Measurements from ENCODE around the gene LOXL3. TPM values are rescaled to one million over a fixed set of nuclear protein-coding genes. Genes with fewer than 3 reads are reported as not detected.
A peak's percentile ranks its signal among the peaks of the same experiment; 100 is the strongest.

Gene LOXL3
- total and polyA plus RNA-seq, 8 donors = 0.35 to 7.5 (median 1.6) TPM

DNA sequence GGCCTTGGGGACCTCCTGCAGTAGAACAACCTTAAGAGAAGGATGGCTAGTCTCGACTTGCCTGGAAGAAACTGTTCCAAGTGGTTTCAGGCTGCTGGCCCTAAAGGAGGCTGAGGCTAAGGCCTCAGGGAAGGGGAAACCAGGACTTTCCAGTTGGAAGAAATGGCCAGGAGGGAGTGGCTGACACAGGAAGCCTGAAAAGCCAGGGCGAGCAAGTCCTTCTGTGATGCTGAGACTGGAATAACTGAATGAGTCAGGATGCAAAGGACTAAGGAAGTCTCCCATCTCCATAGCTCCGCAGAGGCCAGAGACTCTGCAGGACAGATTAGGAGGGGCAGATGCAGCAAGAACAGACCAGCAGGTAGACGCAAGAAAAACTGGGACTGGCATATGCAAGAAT lies 16.6 kb downstream of the LOXL3 start:
- DNase-seq = no peak
- H3K36me3 ChIP-seq = no peaks in the 10 kb centered on the region
- FAIRE-seq = no peak
- H3K9me3 ChIP-seq = no peaks in the 10 kb centered on the region
- H3K4me3 ChIP-seq = no peak overlapping the region
- TF ChIP-seq, protein P1, sequence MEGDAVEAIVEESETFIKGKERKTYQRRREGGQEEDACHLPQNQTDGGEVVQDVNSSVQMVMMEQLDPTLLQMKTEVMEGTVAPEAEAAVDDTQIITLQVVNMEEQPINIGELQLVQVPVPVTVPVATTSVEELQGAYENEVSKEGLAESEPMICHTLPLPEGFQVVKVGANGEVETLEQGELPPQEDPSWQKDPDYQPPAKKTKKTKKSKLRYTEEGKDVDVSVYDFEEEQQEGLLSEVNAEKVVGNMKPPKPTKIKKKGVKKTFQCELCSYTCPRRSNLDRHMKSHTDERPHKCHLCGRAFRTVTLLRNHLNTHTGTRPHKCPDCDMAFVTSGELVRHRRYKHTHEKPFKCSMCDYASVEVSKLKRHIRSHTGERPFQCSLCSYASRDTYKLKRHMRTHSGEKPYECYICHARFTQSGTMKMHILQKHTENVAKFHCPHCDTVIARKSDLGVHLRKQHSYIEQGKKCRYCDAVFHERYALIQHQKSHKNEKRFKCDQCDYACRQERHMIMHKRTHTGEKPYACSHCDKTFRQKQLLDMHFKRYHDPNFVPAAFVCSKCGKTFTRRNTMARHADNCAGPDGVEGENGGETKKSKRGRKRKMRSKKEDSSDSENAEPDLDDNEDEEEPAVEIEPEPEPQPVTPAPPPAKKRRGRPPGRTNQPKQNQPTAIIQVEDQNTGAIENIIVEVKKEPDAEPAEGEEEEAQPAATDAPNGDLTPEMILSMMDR (IDR thresholded peaks at IDR 0.05) = no peak
- ATAC-seq = no peak
- H3K27me3 ChIP-seq = no peaks in the 10 kb centered on the region
- H3K27ac ChIP-seq = no peak overlapping the region
- no peaks in the 10 kb centered on the region for H3K4me1 ChIP-seq
- 45 to 55% methylated on average over 4 of the region's 4 CpGs for WGBS, 2 donors
- intact Hi-C loops (cut with DNase I) = no loop called here

DNA sequence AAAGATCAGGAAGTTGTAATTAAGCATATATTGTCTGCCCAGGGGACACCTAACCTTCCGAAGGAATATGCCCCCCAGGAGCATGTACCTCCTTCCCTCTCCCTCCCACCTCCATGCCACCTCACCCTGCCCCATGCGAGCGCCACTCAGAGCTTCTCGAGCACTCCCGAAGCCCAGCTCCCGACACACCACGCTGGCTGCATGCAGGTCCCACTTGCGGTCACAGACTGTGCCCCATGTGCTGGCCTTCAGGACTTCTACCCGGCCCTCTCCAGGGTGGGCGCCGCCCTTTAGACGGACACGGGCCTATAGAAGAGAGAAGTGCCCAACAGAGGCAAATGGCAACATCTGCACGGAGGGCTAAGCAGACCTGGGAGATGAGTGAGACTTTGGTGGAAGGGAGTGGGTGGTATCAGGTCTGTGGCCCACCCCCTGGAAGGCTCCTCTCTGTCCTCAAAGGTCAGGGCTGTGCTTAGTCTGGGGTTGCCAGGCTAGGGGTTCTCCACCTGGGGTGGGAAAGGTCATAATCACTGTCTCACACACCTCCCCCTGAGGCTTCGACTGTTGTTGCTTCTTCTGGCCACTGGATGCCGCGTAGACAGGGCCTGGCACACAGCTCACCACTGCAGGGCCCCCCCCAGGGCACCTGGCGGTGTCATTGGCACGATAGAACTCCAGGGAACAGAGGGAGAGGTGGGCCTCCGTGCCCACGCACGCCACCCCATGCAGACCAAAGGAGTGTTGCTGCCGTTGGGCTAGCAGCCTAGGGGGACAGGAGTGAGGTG lies 17.4 kb downstream of the LOXL3 start:
- Histone ChIP-seq H3K9me3 (no peaks in the 10 kb centered on the region), H3K27ac (no peak overlapping the region), H3K36me3 (no peaks in the 10 kb centered on the region), H3K4me1 (peaks cover 0 to under 1% (median 0%) of the 10 kb centered on the region in 3 donors), H3K27me3 (no peaks in the 10 kb centered on the region), H3K4me3 (no peak overlapping the region)
- intact Hi-C loops (cut with DNase I) = no loop called here
- no peak for FAIRE-seq
- no peak for ATAC-seq
- DNase-seq = peak in 2 of 6 donors; percentile 23 to 43
- 60 to 78% methylated on average over 23 of the region's 23 CpGs for WGBS, 2 donors
- TF ChIP-seq, protein P1 (IDR thresholded peaks at IDR 0.05) = no peak

DNA sequence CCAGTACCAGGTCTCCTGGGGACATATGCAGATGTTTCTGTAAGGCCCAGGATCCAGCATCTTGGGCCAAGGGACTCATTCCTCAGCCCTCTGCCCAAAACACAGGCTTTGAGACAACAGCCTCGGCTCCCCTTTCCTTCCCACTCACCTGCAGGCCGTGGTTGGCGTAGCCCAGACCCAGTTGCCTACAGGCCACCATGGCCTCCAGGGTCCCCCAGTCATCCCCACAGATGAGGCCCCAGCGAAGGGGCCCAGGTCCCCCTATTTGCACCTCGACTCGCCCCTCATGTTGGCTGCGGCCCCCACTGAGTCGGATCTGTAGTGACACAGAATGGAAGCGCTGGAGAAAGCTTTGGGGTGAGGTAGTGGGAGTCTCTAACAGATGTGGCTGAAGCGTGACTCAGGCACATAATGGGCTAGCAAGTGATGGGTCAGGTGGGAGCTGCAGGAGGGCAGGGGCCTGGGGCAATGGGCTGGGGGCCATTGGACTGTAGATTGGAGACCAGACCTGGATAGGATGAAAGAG lies 18.2 kb downstream of the LOXL3 start:
- FAIRE-seq (no peak), DNase-seq (peak in 2 of 6 donors; percentile 10 to 46), ATAC-seq (no peak)
- no peak overlapping the region for H3K4me3 ChIP-seq
- TF ChIP-seq, protein P1 (IDR thresholded peaks at IDR 0.05) = no peak
- no peak overlapping the region for H3K27ac ChIP-seq
- WGBS, 2 donors = 77 to 82% methylated on average over 10 of the region's 10 CpGs
- no peaks in the 10 kb centered on the region for H3K9me3 ChIP-seq
- peaks cover 0 to 8% (median 7%) of the 10 kb centered on the region in 3 donors for H3K4me1 ChIP-seq
- intact Hi-C loops (cut with DNase I) = no loop called here
- H3K36me3 ChIP-seq = no peaks in the 10 kb centered on the region
- H3K27me3 ChIP-seq = no peaks in the 10 kb centered on the region

DNA sequence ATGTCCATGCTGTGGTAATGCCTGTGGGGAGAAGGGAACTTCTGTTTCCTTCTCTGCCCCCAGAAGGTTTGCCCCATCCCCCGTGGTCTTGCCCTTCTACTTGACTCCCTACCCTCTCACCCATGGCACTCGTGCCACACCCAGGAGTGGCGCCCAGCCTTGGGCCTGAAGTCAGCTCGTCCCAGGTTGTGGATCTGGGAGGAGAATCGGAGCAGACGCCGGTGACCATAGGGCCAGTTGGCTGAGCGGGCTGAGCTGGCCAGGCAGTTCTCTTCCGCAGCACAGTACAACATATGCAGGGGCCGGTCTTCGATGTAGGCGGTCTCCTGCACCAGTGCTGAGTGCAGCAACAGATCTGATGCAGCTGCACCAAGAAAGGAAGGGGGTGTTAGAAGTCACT lies 19.3 kb downstream of the LOXL3 start:
- WGBS, 2 donors = 70 to 86% methylated on average over 12 of the region's 12 CpGs
- H3K36me3 ChIP-seq = no peaks in the 10 kb centered on the region
- FAIRE-seq (no peak), DNase-seq (peak in 2 of 6 donors; percentile 11 to 39), ATAC-seq (no peak)
- H3K4me3 ChIP-seq = no peak overlapping the region
- no peaks in the 10 kb centered on the region for H3K27me3 ChIP-seq
- H3K9me3 ChIP-seq = no peaks in the 10 kb centered on the region
- TF ChIP-seq, protein P1 (IDR thresholded peaks at IDR 0.05) = no peak
- H3K4me1 ChIP-seq = peaks cover 0 to 8% (median 7%) of the 10 kb centered on the region in 3 donors
- no peak overlapping the region for H3K27ac ChIP-seq
- intact Hi-C loops (cut with DNase I) = no loop called here

DNA sequence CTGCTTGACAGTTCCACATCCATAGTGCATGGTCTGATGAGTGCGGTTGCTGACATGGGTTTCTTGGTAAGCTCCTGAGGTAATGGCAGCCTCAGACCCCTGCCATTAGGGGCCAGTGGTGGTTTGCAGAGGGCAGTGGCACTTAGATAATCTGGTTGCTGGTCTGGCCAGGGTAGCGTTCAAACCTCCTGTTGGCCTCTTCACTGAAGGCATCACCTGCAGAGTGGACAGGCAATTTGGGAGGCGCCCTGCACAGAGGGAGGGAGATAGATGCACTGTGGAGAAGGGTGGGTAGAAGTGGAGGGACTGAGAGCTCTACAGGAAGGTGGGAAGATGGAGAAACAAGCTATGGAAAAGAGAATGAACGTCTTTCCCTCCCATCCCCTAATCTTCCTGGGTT lies 20.3 kb downstream of the LOXL3 start:
- H3K4me1 ChIP-seq = peaks cover 3 to 12% (median 11%) of the 10 kb centered on the region in 3 donors
- DNase-seq (peak in 1 of 6 donors; percentile 1), FAIRE-seq (no peak), ATAC-seq (no peak)
- WGBS, 2 donors = 75 to 77% methylated on average over 4 of the region's 4 CpGs
- TF ChIP-seq, protein P1 (IDR thresholded peaks at IDR 0.05) = no peak
- intact Hi-C loops (cut with DNase I) = no loop called here
- H3K27ac ChIP-seq = no peak overlapping the region
- no peaks in the 10 kb centered on the region for H3K9me3 ChIP-seq
- H3K4me3 ChIP-seq = no peak overlapping the region
- no peaks in the 10 kb centered on the region for H3K27me3 ChIP-seq
- H3K36me3 ChIP-seq = no peaks in the 10 kb centered on the region
